GM12874 (cell line): ENCODE results near the gene ZNF687.

Experiments used
- TF ChIP-seq, protein P1 (sequence below): IDR thresholded peaks from 2 replicates; pipeline ENCODE4 v1.5.1; 2011; ENCODE audit warnings: low read depth, mild to moderate bottlenecking, control low read depth, low read length, moderate library complexity; ENCODE audit not compliant: insufficient read depth

ZNF687 gene

DNA sequence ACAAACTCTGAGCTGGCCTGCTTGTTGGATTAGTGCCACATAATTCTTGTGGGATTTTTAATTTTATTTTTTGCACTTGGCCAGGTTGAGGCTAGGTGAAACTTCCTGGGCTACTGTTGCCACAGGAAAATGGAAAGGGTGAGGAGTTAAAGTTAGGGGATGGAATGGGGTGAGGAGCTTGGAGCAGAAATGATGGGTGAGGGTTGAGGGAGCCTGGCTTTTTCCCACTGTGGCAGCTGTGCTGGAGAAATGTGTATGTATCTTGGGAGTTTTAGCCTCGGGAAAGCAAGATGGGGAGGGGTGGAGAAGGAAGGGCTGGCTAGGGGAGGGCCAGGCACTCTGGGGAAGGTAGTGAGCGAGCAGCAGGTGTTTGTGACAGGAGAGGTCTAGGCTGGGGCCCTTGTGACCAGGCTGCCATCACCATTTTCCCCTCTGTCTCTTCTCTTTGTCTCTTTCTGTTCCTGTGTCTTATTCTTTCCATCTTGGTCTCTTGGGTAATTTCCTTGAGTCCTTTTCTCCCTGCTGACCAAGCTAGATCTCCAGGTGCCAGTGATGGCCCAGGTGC is 2.0 kb downstream of the ZNF687 start:
- TF ChIP-seq, protein P1, sequence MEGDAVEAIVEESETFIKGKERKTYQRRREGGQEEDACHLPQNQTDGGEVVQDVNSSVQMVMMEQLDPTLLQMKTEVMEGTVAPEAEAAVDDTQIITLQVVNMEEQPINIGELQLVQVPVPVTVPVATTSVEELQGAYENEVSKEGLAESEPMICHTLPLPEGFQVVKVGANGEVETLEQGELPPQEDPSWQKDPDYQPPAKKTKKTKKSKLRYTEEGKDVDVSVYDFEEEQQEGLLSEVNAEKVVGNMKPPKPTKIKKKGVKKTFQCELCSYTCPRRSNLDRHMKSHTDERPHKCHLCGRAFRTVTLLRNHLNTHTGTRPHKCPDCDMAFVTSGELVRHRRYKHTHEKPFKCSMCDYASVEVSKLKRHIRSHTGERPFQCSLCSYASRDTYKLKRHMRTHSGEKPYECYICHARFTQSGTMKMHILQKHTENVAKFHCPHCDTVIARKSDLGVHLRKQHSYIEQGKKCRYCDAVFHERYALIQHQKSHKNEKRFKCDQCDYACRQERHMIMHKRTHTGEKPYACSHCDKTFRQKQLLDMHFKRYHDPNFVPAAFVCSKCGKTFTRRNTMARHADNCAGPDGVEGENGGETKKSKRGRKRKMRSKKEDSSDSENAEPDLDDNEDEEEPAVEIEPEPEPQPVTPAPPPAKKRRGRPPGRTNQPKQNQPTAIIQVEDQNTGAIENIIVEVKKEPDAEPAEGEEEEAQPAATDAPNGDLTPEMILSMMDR, result no peak

DNA sequence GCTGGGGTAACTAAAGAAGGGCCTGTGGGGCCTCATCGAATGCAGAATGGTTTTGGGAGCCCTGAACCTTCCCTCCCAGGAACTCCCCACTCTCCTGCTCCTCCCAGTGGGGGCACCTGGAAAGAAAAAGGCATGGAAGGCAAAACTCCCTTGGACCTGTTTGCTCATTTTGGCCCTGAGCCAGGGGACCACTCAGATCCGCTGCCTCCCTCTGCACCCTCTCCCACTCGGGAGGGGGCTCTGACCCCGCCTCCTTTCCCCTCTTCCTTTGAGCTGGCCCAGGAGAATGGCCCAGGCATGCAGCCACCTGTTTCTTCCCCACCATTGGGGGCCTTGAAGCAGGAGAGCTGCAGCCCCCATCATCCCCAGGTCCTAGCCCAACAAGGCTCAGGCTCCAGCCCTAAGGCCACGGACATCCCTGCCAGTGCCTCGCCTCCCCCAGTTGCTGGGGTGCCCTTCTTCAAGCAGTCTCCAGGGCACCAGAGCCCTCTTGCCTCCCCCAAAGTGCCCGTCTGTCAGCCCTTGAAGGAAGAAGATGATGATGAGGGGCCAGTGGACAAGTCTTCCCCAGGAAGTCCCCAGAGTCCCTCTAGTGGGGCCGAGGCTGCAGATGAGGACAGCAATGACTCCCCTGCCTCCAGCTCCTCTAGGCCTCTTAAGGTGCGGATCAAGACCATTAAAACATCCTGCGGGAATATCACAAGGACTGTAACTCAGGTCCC is 4.7 kb downstream of the ZNF687 start:
- TF ChIP-seq, protein P1, result no peak

DNA sequence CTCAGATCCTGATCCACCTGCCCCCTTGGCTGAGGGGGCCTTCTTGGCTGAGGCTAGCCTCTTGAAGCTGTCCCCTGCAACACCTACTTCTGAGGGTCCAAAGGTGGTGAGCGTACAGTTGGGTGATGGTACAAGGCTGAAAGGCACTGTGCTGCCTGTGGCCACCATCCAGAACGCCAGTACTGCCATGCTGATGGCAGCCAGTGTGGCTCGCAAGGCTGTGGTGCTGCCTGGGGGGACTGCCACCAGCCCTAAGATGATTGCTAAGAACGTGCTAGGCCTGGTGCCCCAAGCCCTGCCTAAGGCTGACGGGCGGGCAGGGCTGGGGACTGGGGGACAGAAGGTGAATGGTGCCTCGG is 5.2 kb downstream of the ZNF687 start:
- TF ChIP-seq, protein P1, result no peak

DNA sequence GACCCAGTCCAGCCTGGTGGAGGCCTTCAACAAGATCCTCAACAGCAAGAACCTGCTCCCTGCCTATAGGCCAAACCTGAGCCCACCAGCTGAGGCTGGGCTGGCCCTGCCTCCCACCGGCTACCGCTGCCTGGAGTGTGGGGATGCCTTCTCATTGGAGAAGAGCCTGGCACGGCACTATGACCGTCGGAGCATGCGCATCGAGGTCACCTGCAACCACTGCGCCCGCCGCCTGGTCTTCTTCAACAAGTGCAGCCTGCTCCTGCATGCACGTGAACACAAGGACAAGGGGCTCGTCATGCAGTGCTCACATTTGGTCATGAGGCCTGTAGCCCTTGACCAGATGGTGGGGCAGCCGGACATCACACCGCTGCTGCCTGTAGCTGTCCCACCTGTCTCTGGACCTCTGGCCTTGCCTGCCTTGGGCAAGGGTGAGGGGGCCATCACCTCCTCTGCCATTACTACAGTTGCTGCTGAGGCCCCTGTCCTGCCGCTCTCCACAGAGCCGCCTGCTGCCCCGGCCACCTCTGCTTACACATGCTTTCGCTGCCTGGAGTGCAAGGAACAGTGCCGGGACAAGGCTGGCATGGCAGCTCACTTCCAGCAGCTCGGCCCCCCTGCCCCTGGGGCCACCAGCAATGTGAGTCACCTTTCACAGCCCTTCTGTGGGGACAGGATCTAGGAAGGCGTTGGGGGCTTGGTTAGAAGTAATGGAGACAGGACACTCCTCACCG is 5.8 kb downstream of the ZNF687 start:
- TF ChIP-seq, protein P1, result no peak

DNA sequence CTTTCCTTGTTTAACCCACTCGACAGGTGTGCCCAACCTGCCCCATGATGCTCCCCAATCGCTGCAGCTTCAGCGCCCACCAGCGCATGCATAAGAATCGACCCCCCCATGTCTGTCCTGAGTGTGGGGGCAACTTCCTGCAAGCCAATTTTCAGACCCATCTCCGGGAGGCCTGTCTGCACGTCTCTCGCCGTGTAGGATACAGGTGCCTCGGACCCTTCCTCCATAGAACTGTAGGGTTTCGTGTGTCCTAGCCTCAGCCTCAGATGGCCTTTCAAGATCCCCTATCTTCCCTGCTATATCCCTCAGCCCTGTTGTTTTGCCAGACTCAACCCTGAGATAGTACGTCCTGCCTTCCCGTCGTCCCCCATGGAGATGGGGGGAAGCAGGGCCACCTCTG is 6.4 kb downstream of the ZNF687 start:
- TF ChIP-seq, protein P1, result no peak

DNA sequence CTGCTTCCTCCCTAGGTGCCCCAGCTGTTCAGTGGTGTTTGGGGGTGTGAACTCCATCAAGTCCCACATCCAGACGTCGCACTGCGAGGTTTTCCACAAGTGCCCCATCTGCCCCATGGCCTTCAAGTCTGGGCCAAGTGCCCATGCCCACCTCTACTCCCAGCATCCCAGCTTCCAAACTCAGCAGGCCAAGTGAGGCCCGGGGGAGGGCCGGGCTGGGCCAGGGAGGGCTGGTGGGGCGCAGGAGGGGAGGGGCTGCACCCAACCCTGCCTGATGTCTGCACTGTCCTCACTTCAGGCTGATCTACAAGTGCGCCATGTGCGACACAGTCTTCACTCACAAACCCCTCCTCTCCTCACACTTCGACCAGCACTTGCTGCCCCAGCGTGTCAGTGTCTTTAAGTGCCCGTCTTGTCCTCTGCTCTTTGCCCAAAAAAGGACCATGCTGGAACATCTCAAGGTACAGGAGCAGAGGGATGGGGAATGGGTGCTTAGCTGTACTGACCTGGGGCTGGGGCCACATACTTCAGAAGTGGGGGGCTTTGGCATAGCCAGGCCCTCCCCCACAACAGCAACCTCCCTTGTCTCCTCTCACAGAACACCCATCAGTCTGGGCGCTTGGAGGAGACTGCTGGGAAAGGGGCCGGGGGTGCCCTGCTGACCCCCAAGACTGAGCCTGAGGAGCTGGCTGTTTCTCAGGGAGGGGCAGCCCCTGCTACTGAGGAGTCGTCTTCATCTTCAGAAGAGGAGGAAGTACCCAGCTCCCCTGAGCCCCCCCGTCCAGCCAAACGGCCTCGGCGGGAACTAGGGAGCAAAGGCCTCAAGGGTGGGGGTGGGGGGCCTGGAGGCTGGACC is 7.2 kb downstream of the ZNF687 start:
- TF ChIP-seq, protein P1, result no peak
